Transverse colon (tissue), 3 donors: ENCODE measurements around the gene CAPN13.

ENCODE experiments used
- POLR2A ChIP-seq: fragments of 450-650 bp; IDR thresholded peaks from one replicate; pipeline ENCODE4 v1.6.1; 2016; ENCODE audit warnings: antibody characterized with exemption, mild to moderate bottlenecking, moderate library complexity
- TF ChIP-seq, protein P1 (sequence below), 5 experiments: fragments of 200-600 bp in 3 of 5; fragments of 450-650 bp in 2 of 5; sonication (generic) in 3 of 5; IDR thresholded peaks; 1 replicate in 2 of 5; 2 replicates in 3 of 5; pipeline ENCODE4 v1.5.1; 2016 to 2017; ENCODE audit warnings: antibody characterized with exemption in 5 of 5, inconsistent platforms in 3 of 5, mild to moderate bottlenecking in 2 of 5, moderate library complexity in 1 of 5

DNA sequence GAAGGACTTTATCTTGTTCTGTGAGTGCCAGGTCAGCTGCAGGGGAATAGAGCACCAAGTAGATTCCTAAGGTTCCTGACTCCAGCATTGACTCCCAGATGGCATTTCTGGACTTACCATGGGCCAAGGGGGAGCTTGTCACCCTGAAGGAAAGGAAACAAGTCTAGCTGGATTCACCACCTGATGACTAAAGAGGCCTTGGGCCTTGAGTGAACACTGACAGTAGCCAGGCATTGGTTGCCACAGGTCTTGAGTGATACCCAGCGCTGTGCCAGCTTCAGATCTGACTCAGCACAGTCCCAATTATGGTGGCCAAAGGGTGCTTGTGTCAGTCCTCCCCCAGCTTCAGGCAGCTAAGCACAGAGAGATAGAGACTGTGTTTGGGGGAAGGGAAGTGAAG, 40.1 kb upstream of the CAPN13 start:
- TF ChIP-seq, protein P1, sequence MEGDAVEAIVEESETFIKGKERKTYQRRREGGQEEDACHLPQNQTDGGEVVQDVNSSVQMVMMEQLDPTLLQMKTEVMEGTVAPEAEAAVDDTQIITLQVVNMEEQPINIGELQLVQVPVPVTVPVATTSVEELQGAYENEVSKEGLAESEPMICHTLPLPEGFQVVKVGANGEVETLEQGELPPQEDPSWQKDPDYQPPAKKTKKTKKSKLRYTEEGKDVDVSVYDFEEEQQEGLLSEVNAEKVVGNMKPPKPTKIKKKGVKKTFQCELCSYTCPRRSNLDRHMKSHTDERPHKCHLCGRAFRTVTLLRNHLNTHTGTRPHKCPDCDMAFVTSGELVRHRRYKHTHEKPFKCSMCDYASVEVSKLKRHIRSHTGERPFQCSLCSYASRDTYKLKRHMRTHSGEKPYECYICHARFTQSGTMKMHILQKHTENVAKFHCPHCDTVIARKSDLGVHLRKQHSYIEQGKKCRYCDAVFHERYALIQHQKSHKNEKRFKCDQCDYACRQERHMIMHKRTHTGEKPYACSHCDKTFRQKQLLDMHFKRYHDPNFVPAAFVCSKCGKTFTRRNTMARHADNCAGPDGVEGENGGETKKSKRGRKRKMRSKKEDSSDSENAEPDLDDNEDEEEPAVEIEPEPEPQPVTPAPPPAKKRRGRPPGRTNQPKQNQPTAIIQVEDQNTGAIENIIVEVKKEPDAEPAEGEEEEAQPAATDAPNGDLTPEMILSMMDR (IDR thresholded peaks at IDR 0.05) = no peak
- no peak for TF ChIP-seq POLR2A
